GM18519 (cell line): Measurements from ENCODE around the gene HOXC10.

Experiments
- ATAC-seq: cut with Tn5 transposase; IDR thresholded peaks from one replicate; pipeline ENCODE4 v1.9.1; 2021; ENCODE audit warnings: mild to moderate bottlenecking, moderate library complexity; ENCODE audit not compliant: unreplicated experiment, low FRiP score

Gene HOXC10

GRCh38 chr12:54024581-54025305 lies 39.8 kb downstream of the HOXC10 start:
- no peak for ATAC-seq

GRCh38 chr12:54025499-54026405 lies 40.8 kb downstream of the HOXC10 start:
- ATAC-seq: no peak

GRCh38 chr12:54026640-54027441 lies 41.9 kb downstream of the HOXC10 start:
- no peak for ATAC-seq

- ATAC-seq: no peak
Measured at GRCh38 chr12:54027442-54027786, 42.5 kb downstream of the HOXC10 start.

- ATAC-seq: no peak
Measured at GRCh38 chr12:54028314-54029201, 43.6 kb downstream of the HOXC10 start, which contains the start of gene HOXC6. HOXC6 (plus strand) TSS chr12:54028440; CDS start chr12:54028522, 82 bp downstream.

GRCh38 chr12:54029529-54030441 lies 44.8 kb downstream of the HOXC10 start:
- no peak for ATAC-seq

GRCh38 chr12:54030442-54030801 lies 45.5 kb downstream of the HOXC10 start:
- no peak for ATAC-seq

GRCh38 chr12:54030889-54031471 lies 46.0 kb downstream of the HOXC10 start:
- no peak for ATAC-seq

- no peak for ATAC-seq
Measured at GRCh38 chr12:54031480-54031879, 46.5 kb downstream of the HOXC10 start.

- no peak for ATAC-seq
Measured at GRCh38 chr12:54032086-54032619, 47.2 kb downstream of the HOXC10 start.

- ATAC-seq: no peak
Measured at GRCh38 chr12:54032627-54033100, 47.7 kb downstream of the HOXC10 start, which contains the start of gene HOXC5. HOXC5 (plus strand) TSS chr12:54033050; CDS start chr12:54033123, 73 bp downstream.

- ATAC-seq: no peak
Measured at GRCh38 chr12:54033106-54033979, 48.4 kb downstream of the HOXC10 start.

- ATAC-seq: no peak
Measured at GRCh38 chr12:54033980-54034784, 49.2 kb downstream of the HOXC10 start.

GRCh38 chr12:54034785-54035310 lies 49.9 kb downstream of the HOXC10 start:
- no peak for ATAC-seq

GRCh38 chr12:54035568-54036264 lies 50.8 kb downstream of the HOXC10 start:
- ATAC-seq: no peak
